GM23248 (cell line): ENCODE results near the gene AASDHPPT. TPM values are rescaled to one million over a fixed set of nuclear protein-coding genes. Genes with fewer than 3 reads are reported as not detected.

Source experiments
- DNase-seq: peaks from one replicate; pipeline ENCODE4 v3.0.0-alpha.2; 2015
- H2AFZ ChIP-seq: fragments of 200-600 bp; sonication (generic); 2 replicates; pipeline ENCODE4 v1.6.1; 2016; ENCODE audit warnings: antibody characterized with exemption
- H3F3A ChIP-seq: fragments of 200-600 bp; sonication (generic); 2 replicates; pipeline ENCODE4 v1.6.1; 2016; ENCODE audit warnings: mild to moderate bottlenecking, antibody characterized with exemption, mixed run types; ENCODE audit not compliant: insufficient read depth
- H3K27ac ChIP-seq: fragments of 200-600 bp; sonication (generic); 2 replicates; pipeline ENCODE4 v1.5.1; 2016; ENCODE audit warnings: mild to moderate bottlenecking
- H3K27me3 ChIP-seq: fragments of 200-600 bp; sonication (generic); replicated peaks from 2 replicates; pipeline ENCODE4 v1.6.1; 2016; ENCODE audit warnings: mild to moderate bottlenecking; ENCODE audit not compliant: insufficient read depth
- H3K36me3 ChIP-seq: fragments of 200-600 bp; sonication (generic); 2 replicates; pipeline ENCODE4 v1.6.1; 2016; ENCODE audit warnings: low read depth, mild to moderate bottlenecking
- H3K4me1 ChIP-seq: fragments of 200-600 bp; sonication (generic); 2 replicates; pipeline ENCODE4 v1.6.1; 2016; ENCODE audit warnings: mild to moderate bottlenecking; ENCODE audit not compliant: insufficient read depth
- H3K4me2 ChIP-seq: fragments of 200-600 bp; sonication (generic); one replicate; pipeline ENCODE4 v1.6.1; 2016; ENCODE audit warnings: mild to moderate bottlenecking; ENCODE audit not compliant: unreplicated experiment
- H3K4me3 ChIP-seq: fragments of 200-600 bp; sonication (generic); 2 replicates; pipeline ENCODE4 v1.5.1; 2016; ENCODE audit warnings: mild to moderate bottlenecking
- H3K79me2 ChIP-seq: fragments of 200-600 bp; sonication (generic); 2 replicates; pipeline ENCODE4 v1.6.1; 2016; ENCODE audit warnings: mild to moderate bottlenecking; ENCODE audit not compliant: insufficient read depth
- H3K9ac ChIP-seq: fragments of 200-600 bp; sonication (generic); 2 replicates; pipeline ENCODE4 v1.6.1; 2016; ENCODE audit warnings: mild to moderate bottlenecking
- H3K9me2 ChIP-seq: fragments of 200-600 bp; sonication (generic); 2 replicates; pipeline ENCODE4 v1.6.1; 2016; ENCODE audit warnings: mixed run types, mild to moderate bottlenecking, moderate library complexity; ENCODE audit not compliant: insufficient read depth
- H3K9me3 ChIP-seq: fragments of 200-600 bp; sonication (generic); one replicate; pipeline ENCODE4 v1.6.1; 2017; ENCODE audit warnings: low read depth
- H4K20me1 ChIP-seq: fragments of 200-600 bp; sonication (generic); 2 replicates; pipeline ENCODE4 v1.6.0; 2016; ENCODE audit not compliant: insufficient read depth
- EZH2 ChIP-seq: fragments of 200-600 bp; sonication (generic); IDR thresholded peaks from 2 replicates; pipeline ENCODE4 v1.6.1; 2018; ENCODE audit warnings: antibody characterized with exemption, mild to moderate bottlenecking; ENCODE audit not compliant: insufficient read depth, poor library complexity, severe bottlenecking
- EZH2phosphoT487 ChIP-seq: fragments of 200-600 bp; sonication (generic); IDR thresholded peaks from 2 replicates; pipeline ENCODE4 v1.6.1; 2018; ENCODE audit warnings: antibody characterized with exemption, moderate library complexity, mild to moderate bottlenecking, low read depth; ENCODE audit not compliant: insufficient read depth
- WGBS, 2 experiments: methylation state at CpG; one replicate each; pipeline ENCODE4 v1.1.6; 2015 to 2017; ENCODE audit warnings: low lambda C conversion rate in 2 of 2, low coverage in 1 of 2; ENCODE audit errors: missing lambda C conversion rate in 2 of 2; 5-methylcytosine and 5-hydroxymethylcytosine counted together
- in situ Hi-C: fragments of 300-500 bp; cut with MboI; formaldehyde crosslinking; loops from 2 replicates; pipeline ENCODE4 v1.15.0; 2020
- polyA plus RNA-seq: library from polyadenylated mRNA; unstranded; fragments of >200 nt; fragmentation: Nextera tagmentation; extraction: Ambion mirVana; gene quantifications from 2 replicates; pipeline ENCODE4 v1.2.1, GENCODE V29; 2016
- total RNA-seq: library from RNA; depleted of rRNA; stranded (reverse); fragments of >200 nt; shearing (Covaris generic); gene quantifications from 2 replicates; pipeline ENCODE4 v1.2.3, GENCODE V29; 2014; rRNA removed

The AASDHPPT gene
- total and polyA plus RNA-seq, 2 experiments from 2014 or later, result 45.9 to 49.5 TPM

GRCh38 chr11:106137061-106137460 lies 59.6 kb downstream of the AASDHPPT start:
- Histone ChIP-seq H2AFZ (no peak overlapping the region), H3K27me3 (peaks cover 1% of the 10 kb centered on the region), H3K9ac (no peak overlapping the region), H3K4me2 (no peak overlapping the region), H3K9me2 (no peaks in the 10 kb centered on the region), H3K36me3 (no peaks in the 10 kb centered on the region), H4K20me1 (no peaks in the 10 kb centered on the region), H3K27ac (no peak overlapping the region), H3F3A (no peaks in the 10 kb centered on the region), H3K9me3 (no peaks in the 10 kb centered on the region), H3K4me1 (no peaks in the 10 kb centered on the region), H3K4me3 (no peak overlapping the region), H3K79me2 (no peaks in the 10 kb centered on the region)
- TF ChIP-seq EZH2phosphoT487 (no peak), EZH2 (no peak)
- no peak for DNase-seq
- in situ Hi-C loops, result no loop called here

GRCh38 chr11:106137758-106138157 lies 60.3 kb downstream of the AASDHPPT start:
- Histone ChIP-seq H4K20me1 (no peaks in the 10 kb centered on the region), H3K4me1 (no peaks in the 10 kb centered on the region), H3K36me3 (no peaks in the 10 kb centered on the region), H3K4me3 (no peak overlapping the region), H2AFZ (no peak overlapping the region), H3K79me2 (no peaks in the 10 kb centered on the region), H3K9me2 (no peaks in the 10 kb centered on the region), H3K27ac (no peak overlapping the region), H3K9ac (no peak overlapping the region), H3K4me2 (no peak overlapping the region), H3K27me3 (no peaks in the 10 kb centered on the region; the same call in none of the 2 replicates), H3F3A (no peaks in the 10 kb centered on the region), H3K9me3 (no peaks in the 10 kb centered on the region)
- 26 to 32% methylated on average over 1 of the region's 1 CpG for WGBS, 2 experiments
- in situ Hi-C loops, result no loop called here
- no peak for TF ChIP-seq EZH2
- no peak for TF ChIP-seq EZH2phosphoT487
- DNase-seq, result no peak

Other genes with a start within 250 kb of the AASDHPPT start
- 22.6 TPM in 2 replicates for gene MSANTD4, start 55.4 kb upstream of the AASDHPPT start, total RNA-seq
- gene MSANTD4, start 55.4 kb upstream of the AASDHPPT start, polyA plus RNA-seq, result 9.1 and 9.8 TPM in 2 replicates
- 1.3 and 3.6 TPM in 2 replicates for gene KBTBD3, start 315 bp upstream of the AASDHPPT start, total RNA-seq
- gene KBTBD3, start 315 bp upstream of the AASDHPPT start, polyA plus RNA-seq, result 6.6 and 7.7 TPM in 2 replicates